Breast epithelium (tissue), 4 donors: ENCODE measurements around the gene MEF2C. TPM values are rescaled to one million over a fixed set of nuclear protein-coding genes. Genes with fewer than 3 reads are reported as not detected.

Experiments used
- DNase-seq, 2 donors: peaks; one replicate each; pipeline ENCODE4 v3.0.0-alpha.2; 2019; ENCODE audit warnings: low spot score in 2 of 2
- H3K27ac ChIP-seq, 2 donors: fragments of 200-600 bp; sonication (generic) in 1 of 2; one replicate each; pipeline ENCODE4 v1.5.1; 2016 to 2019; ENCODE audit warnings: mild to moderate bottlenecking in 1 of 2
- H3K27me3 ChIP-seq, 2 donors: fragments of 200-600 bp; sonication (generic) in 1 of 2; one replicate each; pipeline versions ENCODE4 v1.5.1 to v1.6.0; 2017 to 2019; ENCODE audit warnings: control low read depth in 1 of 2, mild to moderate bottlenecking in 1 of 2
- H3K36me3 ChIP-seq: fragments of 200-600 bp; one replicate; pipeline ENCODE4 v1.5.1; 2019
- H3K4me1 ChIP-seq, 2 donors: fragments of 200-600 bp; sonication (generic); one replicate each; pipeline ENCODE4 v1.5.1; 2016 to 2019; ENCODE audit warnings: control low read depth in 1 of 2
- H3K4me3 ChIP-seq, 3 donors: fragments of 200-600 bp; sonication (generic); 1 replicate in 2 of 3; 2 replicates in 1 of 3; pipeline ENCODE4 v1.5.1; 2016 to 2019; ENCODE audit warnings: mild to moderate bottlenecking in 3 of 3, moderate library complexity in 2 of 3
- H3K9me3 ChIP-seq, 2 donors: fragments of 200-600 bp; sonication (generic) in 1 of 2; one replicate each; pipeline ENCODE4 v1.5.1; 2016 to 2019; ENCODE audit warnings: control low read depth in 1 of 2
- POLR2A ChIP-seq: fragments of 450-650 bp; IDR thresholded peaks from one replicate; pipeline ENCODE4 v1.6.1; 2016; ENCODE audit warnings: antibody characterized with exemption, mild to moderate bottlenecking, moderate library complexity
- POLR2AphosphoS5 ChIP-seq, 3 donors: sonication (generic); formaldehyde crosslinking; IDR thresholded peaks; one replicate each; pipeline ENCODE4 v1.6.1; 2017; ENCODE audit warnings: antibody characterized with exemption in 3 of 3
- intact Hi-C: fragments of 100-400 bp; cut with DNase I; formaldehyde crosslinking; loops from one replicate; pipeline ENCODE4 v1.15.1; 2023; ENCODE audit warnings: low total_unique reads
- total RNA-seq, 3 donors: library from RNA; depleted of rRNA; stranded (reverse); fragments of >200 nt; gene quantifications; one replicate each; pipeline ENCODE4 v1.1.0, GENCODE V29; 2016
- TF ChIP-seq, protein P1 (sequence below), 3 donors: fragments of 450-650 bp; IDR thresholded peaks; one replicate each; pipeline ENCODE4 v1.5.1; 2016 to 2017; ENCODE audit warnings: antibody characterized with exemption in 3 of 3, mild to moderate bottlenecking in 3 of 3, moderate library complexity in 3 of 3

Gene MEF2C
- total RNA-seq, 3 donors from 2014 or later: 27.4 to 41.8 (median 32.1) TPM

DNA sequence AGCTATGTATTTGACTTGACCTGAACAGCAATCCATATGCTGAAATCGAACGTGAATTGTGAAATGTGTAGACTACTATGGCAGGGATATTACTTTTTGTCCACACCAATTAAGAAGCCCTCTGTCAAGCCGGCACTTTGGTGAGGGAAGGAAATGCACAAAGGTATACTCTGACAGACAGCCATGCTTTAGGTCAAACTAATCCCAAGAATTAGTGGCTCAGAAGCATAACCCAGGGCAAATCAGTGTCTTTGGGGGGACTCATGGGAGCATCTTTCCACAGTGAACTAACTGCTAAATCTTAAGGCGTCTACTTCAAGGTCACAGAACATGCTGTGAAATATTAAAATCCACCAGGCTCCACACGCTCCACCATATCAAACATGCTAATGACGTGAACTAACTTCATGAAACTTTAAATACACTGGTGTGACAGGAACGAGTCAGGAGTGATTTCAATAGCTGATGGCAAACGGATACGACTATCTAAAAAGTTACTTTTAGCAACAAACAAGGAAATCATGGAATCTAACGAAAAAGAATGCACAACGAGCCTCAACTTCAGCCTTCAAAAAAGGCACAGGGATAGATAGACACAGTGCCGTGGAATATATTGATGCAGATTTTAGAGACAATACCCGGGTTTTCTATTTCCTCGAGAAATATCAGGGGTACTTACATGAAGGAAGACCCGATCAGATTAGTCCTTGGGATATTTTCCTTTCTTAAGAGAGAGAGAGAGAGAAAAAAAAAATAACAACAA lies 527 bp downstream of the MEF2C start:
- Histone ChIP-seq H3K27me3 (no peaks in the 10 kb centered on the region), H3K4me1 (no peaks in the 10 kb centered on the region), H3K4me3 (peak overlapping the region; percentile 65 to 84 (median 68)), H3K36me3 (no peaks in the 10 kb centered on the region), H3K27ac (peak overlapping the region; percentile 85 to 95), H3K9me3 (no peaks in the 10 kb centered on the region)
- intact Hi-C loops: no loop called here
- no peak for DNase-seq
- TF ChIP-seq POLR2A (no peak), POLR2AphosphoS5 (IDR thresholded peaks at IDR 0.05) (no peak)
- TF ChIP-seq, protein P1, sequence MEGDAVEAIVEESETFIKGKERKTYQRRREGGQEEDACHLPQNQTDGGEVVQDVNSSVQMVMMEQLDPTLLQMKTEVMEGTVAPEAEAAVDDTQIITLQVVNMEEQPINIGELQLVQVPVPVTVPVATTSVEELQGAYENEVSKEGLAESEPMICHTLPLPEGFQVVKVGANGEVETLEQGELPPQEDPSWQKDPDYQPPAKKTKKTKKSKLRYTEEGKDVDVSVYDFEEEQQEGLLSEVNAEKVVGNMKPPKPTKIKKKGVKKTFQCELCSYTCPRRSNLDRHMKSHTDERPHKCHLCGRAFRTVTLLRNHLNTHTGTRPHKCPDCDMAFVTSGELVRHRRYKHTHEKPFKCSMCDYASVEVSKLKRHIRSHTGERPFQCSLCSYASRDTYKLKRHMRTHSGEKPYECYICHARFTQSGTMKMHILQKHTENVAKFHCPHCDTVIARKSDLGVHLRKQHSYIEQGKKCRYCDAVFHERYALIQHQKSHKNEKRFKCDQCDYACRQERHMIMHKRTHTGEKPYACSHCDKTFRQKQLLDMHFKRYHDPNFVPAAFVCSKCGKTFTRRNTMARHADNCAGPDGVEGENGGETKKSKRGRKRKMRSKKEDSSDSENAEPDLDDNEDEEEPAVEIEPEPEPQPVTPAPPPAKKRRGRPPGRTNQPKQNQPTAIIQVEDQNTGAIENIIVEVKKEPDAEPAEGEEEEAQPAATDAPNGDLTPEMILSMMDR (IDR thresholded peaks at IDR 0.05): no peak

DNA sequence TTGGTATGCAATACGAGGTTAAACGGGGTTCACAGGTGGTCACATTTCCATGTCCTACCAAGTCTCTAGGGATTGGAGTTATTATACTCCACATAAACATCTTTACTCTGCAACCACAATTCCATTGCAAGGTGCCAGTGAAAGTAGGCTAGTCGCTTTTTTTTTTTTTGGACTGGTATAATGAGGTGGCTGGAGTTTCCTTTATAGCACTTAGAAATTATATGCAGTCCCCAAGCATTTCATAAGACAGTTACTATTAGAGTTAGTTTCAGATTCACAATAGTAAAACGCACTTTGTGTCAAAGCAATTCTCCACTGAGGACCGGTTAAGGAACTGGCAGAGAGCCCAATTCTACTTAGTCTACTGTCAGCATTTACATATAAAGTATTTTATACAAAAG lies 1.4 kb downstream of the MEF2C start:
- Histone ChIP-seq H3K9me3 (no peaks in the 10 kb centered on the region), H3K4me1 (no peaks in the 10 kb centered on the region), H3K4me3 (peak overlapping the region; percentile 65 to 84 (median 68)), H3K27me3 (no peaks in the 10 kb centered on the region), H3K27ac (peak overlapping the region; percentile 85 to 95), H3K36me3 (no peaks in the 10 kb centered on the region)
- intact Hi-C loops: no loop called here
- TF ChIP-seq POLR2AphosphoS5 (IDR thresholded peaks at IDR 0.05) (no peak), POLR2A (no peak)
- TF ChIP-seq, protein P1 (IDR thresholded peaks at IDR 0.05): no peak
- DNase-seq: no peak

DNA sequence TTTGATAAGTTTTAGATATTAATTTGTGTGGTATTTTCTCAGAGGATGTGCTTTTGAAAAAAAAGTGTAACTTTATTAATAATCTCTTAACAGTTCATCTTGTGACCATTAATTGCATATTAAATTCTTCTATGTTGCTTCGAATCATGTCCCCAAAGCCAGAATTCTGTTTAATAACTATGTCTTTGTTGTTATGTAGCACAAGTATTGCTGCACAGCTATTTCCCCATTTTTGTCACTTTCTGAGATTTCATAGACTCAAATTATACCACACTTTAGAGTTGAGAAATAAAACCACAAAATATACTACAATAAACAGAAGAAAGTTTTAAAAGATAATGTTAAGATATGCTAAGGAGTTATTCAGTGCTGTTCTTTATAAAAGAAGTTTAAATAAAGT lies 2.8 kb downstream of the MEF2C start:
- Histone ChIP-seq H3K4me3 (peak overlapping the region; percentile 65 to 84 (median 68)), H3K27me3 (no peaks in the 10 kb centered on the region), H3K36me3 (no peaks in the 10 kb centered on the region), H3K4me1 (no peaks in the 10 kb centered on the region), H3K9me3 (no peaks in the 10 kb centered on the region), H3K27ac (peak overlapping the region; percentile 27 to 56)
- TF ChIP-seq POLR2AphosphoS5 (IDR thresholded peaks at IDR 0.05): no peak
- TF ChIP-seq, protein P1 (IDR thresholded peaks at IDR 0.05): no peak
- TF ChIP-seq POLR2A: no peak
- no peak for DNase-seq
- intact Hi-C loops: no loop called here

- Histone ChIP-seq H3K27ac (peak overlapping the region; percentile 27 to 56), H3K27me3 (no peaks in the 10 kb centered on the region), H3K4me1 (no peaks in the 10 kb centered on the region), H3K9me3 (no peaks in the 10 kb centered on the region), H3K4me3 (peak overlapping the region; percentile 65 to 84 (median 68)), H3K36me3 (no peaks in the 10 kb centered on the region)
- TF ChIP-seq POLR2A (no peak), POLR2AphosphoS5 (IDR thresholded peaks at IDR 0.05) (no peak)
- TF ChIP-seq, protein P1 (IDR thresholded peaks at IDR 0.05): no peak
- intact Hi-C loops: no loop called here
- DNase-seq: no peak
Measured at GRCh38 chr5:88879724-88880123, 3.3 kb downstream of the MEF2C start.

GRCh38 chr5:88878976-88879375 lies 4.0 kb downstream of the MEF2C start:
- Histone ChIP-seq H3K9me3 (no peaks in the 10 kb centered on the region), H3K36me3 (no peaks in the 10 kb centered on the region), H3K27me3 (no peaks in the 10 kb centered on the region), H3K27ac (no peak overlapping the region), H3K4me3 (no peak overlapping the region), H3K4me1 (no peaks in the 10 kb centered on the region)
- TF ChIP-seq POLR2AphosphoS5 (IDR thresholded peaks at IDR 0.05) (no peak), POLR2A (no peak)
- TF ChIP-seq, protein P1 (IDR thresholded peaks at IDR 0.05): no peak
- no peak for DNase-seq
- intact Hi-C loops: no loop called here
